Anterior cingulate cortex (tissue), 58 donors: Measurements from ENCODE around the gene RGS19.

Experiments
- DNase-seq, 58 donors: peaks; one replicate each; lab custom pipeline; 2025; lab: John Stamatoyannopoulos, UW

Gene RGS19

GRCh38 chr20:64024141-64024990 lies 55.0 kb downstream of the RGS19 start:
- DNase-seq = no peak

DNA sequence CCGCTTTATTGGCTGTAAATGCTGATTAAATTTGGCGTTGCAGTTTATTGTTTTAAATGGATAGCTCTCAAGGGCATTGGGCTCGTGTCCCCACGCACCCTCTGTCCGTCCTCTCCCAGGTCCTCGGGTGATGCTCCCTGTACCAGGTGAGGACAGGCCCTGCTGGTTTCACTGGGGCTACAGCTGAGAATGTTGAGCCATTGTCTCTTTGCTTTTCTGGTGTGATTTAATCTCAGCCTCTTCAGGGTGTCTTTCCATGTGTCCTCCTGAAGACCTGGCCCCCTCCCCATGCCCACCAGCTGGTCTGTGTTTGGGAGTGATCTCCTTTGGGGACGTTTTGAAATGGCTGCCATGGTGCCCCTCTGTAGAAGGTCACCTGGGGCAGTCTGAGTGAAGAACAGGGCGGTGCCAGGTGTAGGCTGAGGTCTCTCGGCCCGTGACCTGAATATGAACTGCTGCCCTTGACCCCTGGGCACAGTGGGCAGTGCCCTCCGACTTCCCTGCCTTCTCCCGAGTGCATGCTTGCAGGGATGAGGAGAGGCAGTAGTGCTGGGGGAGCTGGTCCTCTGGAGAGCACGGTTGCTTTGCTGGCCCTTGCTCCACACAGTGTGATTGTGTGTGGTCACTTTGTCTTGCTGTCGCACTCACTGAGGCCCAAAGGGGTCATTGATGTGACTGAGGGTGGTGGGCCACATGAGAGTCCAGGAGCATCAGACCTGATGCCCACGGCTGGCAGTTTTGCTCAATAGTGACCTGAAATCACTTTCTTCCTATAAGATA lies 55.8 kb downstream of the RGS19 start:
- DNase-seq = no peak
